Karpas-422 (cell line): Measurements from ENCODE around the gene MGAT4A. TPM values are rescaled to one million over a fixed set of nuclear protein-coding genes. Genes with fewer than 3 reads are reported as not detected.

ENCODE experiments used
- DNase-seq: peaks from one replicate; pipeline ENCODE4 v3.0.0-alpha.2; 2015
- H2AFZ ChIP-seq: fragments of 200-600 bp; sonication (generic); 2 replicates; pipeline ENCODE4 v1.6.1; 2014; ENCODE audit warnings: antibody characterized with exemption, low read length, mixed read lengths
- H3K27ac ChIP-seq: fragments of 200-600 bp; sonication (generic); 2 replicates; pipeline ENCODE4 v1.5.1; 2014; ENCODE audit warnings: mild to moderate bottlenecking, low read length, moderate library complexity
- H3K27me3 ChIP-seq: fragments of 200-600 bp; sonication (generic); 2 replicates; pipeline ENCODE4 v1.6.1; 2014; ENCODE audit warnings: low read length, mixed read lengths
- H3K36me3 ChIP-seq: fragments of 200-600 bp; sonication (generic); 2 replicates; pipeline ENCODE4 v1.6.1; 2014; ENCODE audit warnings: low read length, mixed read lengths; ENCODE audit not compliant: insufficient read depth
- H3K4me1 ChIP-seq: fragments of 200-600 bp; sonication (generic); 2 replicates; pipeline ENCODE4 v1.6.1; 2014; ENCODE audit warnings: mild to moderate bottlenecking, low read length, mixed read lengths
- H3K4me2 ChIP-seq: fragments of 200-600 bp; sonication (generic); 2 replicates; pipeline ENCODE4 v1.6.1; 2014; ENCODE audit warnings: low read length, low read depth, mild to moderate bottlenecking; ENCODE audit not compliant: poor library complexity, severe bottlenecking
- H3K4me3 ChIP-seq: fragments of 200-600 bp; sonication (generic); 2 replicates; pipeline ENCODE4 v1.5.1; 2014; ENCODE audit warnings: mild to moderate bottlenecking, antibody characterized with exemption, low read length, mixed read lengths
- H3K79me2 ChIP-seq: fragments of 200-600 bp; sonication (generic); 2 replicates; pipeline ENCODE4 v1.6.1; 2014; ENCODE audit warnings: mild to moderate bottlenecking, low read length, mixed read lengths
- H3K9ac ChIP-seq: fragments of 200-600 bp; sonication (generic); 2 replicates; pipeline ENCODE4 v1.6.0; 2014; ENCODE audit warnings: low read length
- H3K9me2 ChIP-seq: fragments of 200-600 bp; sonication (generic), shearing (Covaris generic); replicated peaks from 2 replicates; pipeline ENCODE4 v1.6.0; 2014; ENCODE audit warnings: mild to moderate bottlenecking, low read length, moderate library complexity; ENCODE audit not compliant: insufficient read depth
- H3K9me3 ChIP-seq: fragments of 300-700, 200-600 bp; sonication (generic); 2 replicates; pipeline ENCODE4 v1.6.1; 2014; ENCODE audit warnings: low read length, mixed read lengths
- H4K20me1 ChIP-seq: fragments of 200-600 bp; sonication (generic); 2 replicates; pipeline ENCODE4 v1.6.1; 2014; ENCODE audit warnings: mild to moderate bottlenecking, antibody characterized with exemption, low read length, low read depth; ENCODE audit not compliant: insufficient read depth
- total RNA-seq: library from RNA; depleted of rRNA; stranded (reverse); fragments of >200 nt; shearing (Covaris generic); gene quantifications from 2 replicates; pipeline ENCODE4 v1.2.3, GENCODE V29; 2014; ENCODE audit warnings: low replicate concordance

MGAT4A gene
- total RNA-seq, 1 experiment from 2014 or later: 0.15 TPM

- DNase-seq: no peak
- H4K20me1 ChIP-seq: no peaks in the 10 kb centered on the region
- H3K9me3 ChIP-seq: no peaks in the 10 kb centered on the region
- H3K27me3 ChIP-seq: no peaks in the 10 kb centered on the region
- H3K4me2 ChIP-seq: no peak overlapping the region
- H3K4me1 ChIP-seq: no peaks in the 10 kb centered on the region
- H3K36me3 ChIP-seq: no peaks in the 10 kb centered on the region
- H3K27ac ChIP-seq: no peak overlapping the region
- no peak overlapping the region for H3K4me3 ChIP-seq
- no peak overlapping the region for H3K9ac ChIP-seq
- no peaks in the 10 kb centered on the region for H3K9me2 ChIP-seq
- no peak overlapping the region for H2AFZ ChIP-seq
- no peaks in the 10 kb centered on the region for H3K79me2 ChIP-seq
Measured at GRCh38 chr2:98589489-98589888, 141.4 kb downstream of the MGAT4A start.

GRCh38 chr2:98588880-98589431 lies 142.0 kb downstream of the MGAT4A start:
- Histone ChIP-seq H4K20me1 (no peaks in the 10 kb centered on the region), H3K9ac (no peak overlapping the region), H3K4me2 (no peak overlapping the region), H3K9me3 (no peaks in the 10 kb centered on the region), H3K27me3 (no peaks in the 10 kb centered on the region), H3K79me2 (no peaks in the 10 kb centered on the region), H3K4me1 (no peaks in the 10 kb centered on the region), H3K9me2 (no peaks in the 10 kb centered on the region), H3K27ac (no peak overlapping the region), H3K36me3 (no peaks in the 10 kb centered on the region), H2AFZ (no peak overlapping the region), H3K4me3 (no peak overlapping the region)
- no peak for DNase-seq

GRCh38 chr2:98586551-98587140 lies 144.3 kb downstream of the MGAT4A start:
- Histone ChIP-seq H3K27me3 (no peaks in the 10 kb centered on the region), H3K27ac (no peak overlapping the region), H3K9me3 (no peaks in the 10 kb centered on the region), H2AFZ (no peak overlapping the region), H3K36me3 (no peaks in the 10 kb centered on the region), H3K79me2 (no peaks in the 10 kb centered on the region), H3K9ac (no peak overlapping the region), H3K4me1 (no peaks in the 10 kb centered on the region), H3K4me3 (no peak overlapping the region), H3K9me2 (no peaks in the 10 kb centered on the region), H4K20me1 (no peaks in the 10 kb centered on the region), H3K4me2 (no peak overlapping the region)
- DNase-seq: no peak

DNA sequence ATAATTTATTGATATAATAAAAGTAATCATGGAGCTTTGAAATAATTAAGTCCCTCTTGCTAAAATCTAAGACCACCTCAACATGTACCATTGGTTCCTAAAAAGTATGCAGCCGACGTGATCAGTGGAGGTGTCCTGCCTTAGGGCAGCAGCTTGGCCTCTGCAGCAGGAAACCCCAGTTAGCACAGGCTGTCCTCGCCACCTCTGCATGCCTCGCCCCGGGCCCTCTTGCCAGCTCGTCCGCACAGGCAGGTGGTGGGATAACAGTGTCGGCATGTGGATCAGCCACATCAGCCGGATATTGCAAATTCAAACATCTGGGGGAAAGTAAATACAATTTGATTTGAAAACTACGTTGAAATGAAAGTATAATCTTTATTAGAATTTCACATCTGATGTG lies 145.5 kb downstream of the MGAT4A start:
- H3K27me3 ChIP-seq: no peaks in the 10 kb centered on the region
- H3K9me3 ChIP-seq: no peaks in the 10 kb centered on the region
- H3K9me2 ChIP-seq: no peaks in the 10 kb centered on the region
- no peaks in the 10 kb centered on the region for H3K4me1 ChIP-seq
- no peak for DNase-seq
- H3K9ac ChIP-seq: no peak overlapping the region
- H3K4me3 ChIP-seq: no peak overlapping the region
- no peak overlapping the region for H2AFZ ChIP-seq
- H3K27ac ChIP-seq: no peak overlapping the region
- no peaks in the 10 kb centered on the region for H4K20me1 ChIP-seq
- H3K4me2 ChIP-seq: no peak overlapping the region
- no peaks in the 10 kb centered on the region for H3K79me2 ChIP-seq
- no peaks in the 10 kb centered on the region for H3K36me3 ChIP-seq

DNA sequence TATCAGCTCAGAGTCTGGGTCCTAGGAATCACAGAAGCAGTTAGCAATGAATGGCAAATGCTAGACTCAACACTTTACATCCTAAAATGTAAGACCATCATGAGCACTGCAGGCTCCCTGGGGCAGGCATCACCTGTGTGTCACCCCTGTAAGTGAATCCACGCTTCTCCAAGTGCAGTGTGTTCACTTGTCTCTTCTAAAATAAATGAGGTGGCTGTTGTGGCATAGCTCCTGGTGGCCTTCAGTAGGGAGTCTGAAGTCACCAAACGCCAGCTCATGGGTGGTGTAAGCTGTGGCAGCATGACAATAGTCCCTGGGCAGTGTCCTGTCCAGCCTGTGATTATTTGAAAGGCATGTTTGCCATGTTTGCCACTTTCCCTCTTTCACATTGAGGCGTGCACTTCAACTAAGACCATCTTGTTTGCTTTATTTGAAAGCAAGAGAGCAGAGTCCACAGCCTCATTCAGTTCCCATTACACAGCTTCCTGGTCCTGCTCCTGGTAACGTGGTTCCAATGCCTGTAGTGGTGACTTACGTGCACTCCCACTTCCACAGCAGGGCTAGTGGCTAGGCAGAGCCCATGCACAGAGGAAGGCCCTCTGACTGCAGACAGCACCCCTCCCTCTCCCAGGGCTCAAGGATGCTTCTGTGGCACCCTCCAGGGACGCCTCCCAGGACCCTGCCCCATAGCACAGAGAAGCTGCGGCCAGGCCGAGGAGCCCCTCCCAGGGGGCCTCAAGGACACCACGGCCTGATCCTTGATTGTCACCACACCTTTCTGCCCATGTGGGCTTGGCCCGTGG lies 146.9 kb downstream of the MGAT4A start:
- Histone ChIP-seq H2AFZ (no peak overlapping the region), H3K4me1 (no peaks in the 10 kb centered on the region), H3K4me2 (no peak overlapping the region), H3K27ac (no peak overlapping the region), H3K9me3 (no peaks in the 10 kb centered on the region), H3K9ac (no peak overlapping the region), H3K27me3 (no peaks in the 10 kb centered on the region), H3K4me3 (no peak overlapping the region), H3K36me3 (no peaks in the 10 kb centered on the region), H3K9me2 (no peaks in the 10 kb centered on the region), H3K79me2 (no peaks in the 10 kb centered on the region), H4K20me1 (no peaks in the 10 kb centered on the region)
- no peak for DNase-seq

DNA sequence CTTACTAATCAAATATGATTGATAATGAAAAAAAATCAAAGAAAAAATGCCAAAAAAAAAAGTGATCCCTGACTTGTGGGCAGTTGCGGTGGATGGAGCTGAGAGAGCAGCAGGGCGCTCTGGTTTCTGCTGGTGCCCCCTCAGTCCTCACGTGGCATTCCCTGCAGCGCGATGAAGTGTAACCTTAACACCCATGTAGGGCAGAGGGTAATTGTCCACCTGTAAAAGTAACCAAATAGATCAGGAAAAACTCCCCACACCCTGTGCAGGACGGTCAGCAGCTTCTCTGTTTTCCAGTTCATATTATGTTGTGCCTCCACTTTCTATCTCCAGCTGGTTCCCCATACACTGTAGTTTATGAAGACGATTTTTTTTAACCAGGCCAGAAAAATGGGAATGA lies 147.7 kb downstream of the MGAT4A start:
- H2AFZ ChIP-seq: no peak overlapping the region
- H4K20me1 ChIP-seq: no peaks in the 10 kb centered on the region
- no peaks in the 10 kb centered on the region for H3K36me3 ChIP-seq
- DNase-seq: no peak
- H3K9me2 ChIP-seq: no peaks in the 10 kb centered on the region
- no peak overlapping the region for H3K9ac ChIP-seq
- H3K79me2 ChIP-seq: no peaks in the 10 kb centered on the region
- H3K27me3 ChIP-seq: no peaks in the 10 kb centered on the region
- no peak overlapping the region for H3K27ac ChIP-seq
- no peak overlapping the region for H3K4me3 ChIP-seq
- no peaks in the 10 kb centered on the region for H3K9me3 ChIP-seq
- no peaks in the 10 kb centered on the region for H3K4me1 ChIP-seq
- H3K4me2 ChIP-seq: no peak overlapping the region

- Histone ChIP-seq H3K27ac (no peak overlapping the region), H4K20me1 (no peaks in the 10 kb centered on the region), H3K4me2 (no peak overlapping the region), H3K4me1 (no peaks in the 10 kb centered on the region), H3K79me2 (no peaks in the 10 kb centered on the region), H3K27me3 (no peaks in the 10 kb centered on the region), H3K36me3 (no peaks in the 10 kb centered on the region), H3K9me2 (no peaks in the 10 kb centered on the region), H3K9ac (no peak overlapping the region), H3K9me3 (no peaks in the 10 kb centered on the region), H3K4me3 (no peak overlapping the region), H2AFZ (no peak overlapping the region)
- no peak for DNase-seq
Measured at GRCh38 chr2:98582523-98582922, 148.4 kb downstream of the MGAT4A start.

DNA sequence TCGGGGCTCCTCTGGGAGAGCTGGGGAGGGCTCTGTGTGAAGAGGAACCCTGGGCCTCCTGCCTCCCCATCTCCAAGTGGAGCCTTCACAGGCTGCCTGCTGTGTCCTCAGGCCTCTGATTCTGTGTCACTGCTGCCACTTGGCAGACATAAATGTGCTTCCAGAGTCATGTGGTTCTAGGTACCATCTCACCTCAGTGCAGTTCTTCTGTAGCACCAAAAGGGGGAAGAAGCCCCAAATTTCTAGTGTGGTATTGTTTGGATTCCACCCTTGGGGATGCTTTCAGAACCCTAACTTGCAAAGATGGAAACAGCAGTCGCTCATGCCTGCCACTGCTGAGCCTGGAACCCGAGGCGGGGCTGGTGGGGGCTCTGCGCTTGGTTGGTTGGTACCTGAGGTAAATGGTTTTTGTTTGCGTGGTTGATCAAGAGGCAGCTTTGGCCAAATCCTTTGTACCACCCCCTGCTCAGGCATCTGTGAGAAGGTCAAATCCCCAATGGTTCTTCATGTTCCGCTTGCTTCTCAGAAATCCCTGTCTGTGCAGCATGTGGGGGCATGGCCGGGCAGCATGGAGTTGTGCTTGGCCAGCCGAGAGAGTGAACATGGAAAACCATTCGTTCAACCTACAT lies 150.2 kb downstream of the MGAT4A start:
- H3K36me3 ChIP-seq: no peaks in the 10 kb centered on the region
- no peak overlapping the region for H3K4me2 ChIP-seq
- H3K4me1 ChIP-seq: no peaks in the 10 kb centered on the region
- H4K20me1 ChIP-seq: no peaks in the 10 kb centered on the region
- no peaks in the 10 kb centered on the region for H3K79me2 ChIP-seq
- no peak for DNase-seq
- no peak overlapping the region for H3K4me3 ChIP-seq
- no peaks in the 10 kb centered on the region for H3K27me3 ChIP-seq
- H3K9me2 ChIP-seq: no peaks in the 10 kb centered on the region
- no peak overlapping the region for H3K9ac ChIP-seq
- H3K27ac ChIP-seq: no peak overlapping the region
- no peak overlapping the region for H2AFZ ChIP-seq
- H3K9me3 ChIP-seq: no peaks in the 10 kb centered on the region
